SU-DHL-6 (cell line): ENCODE measurements around the gene GCDH.

Source experiments
- EZH2phosphoT487 ChIP-seq: fragments of 200-600 bp; sonication (generic), shearing (Covaris generic); conservative IDR thresholded peaks from 2 replicates; pipeline ENCODE4 v1.6.1; 2018; ENCODE audit warnings: mild to moderate bottlenecking, antibody characterized with exemption, low read length, moderate library complexity, mixed read lengths
- TF ChIP-seq, protein P1 (sequence below): fragments of 200-600 bp; sonication (generic); IDR thresholded peaks from one replicate; pipeline ENCODE4 v1.5.1; 2017; ENCODE audit warnings: antibody characterized with exemption, mild to moderate bottlenecking, low read length, moderate library complexity; ENCODE audit not compliant: insufficient read depth, poor library complexity, severe bottlenecking

DNA sequence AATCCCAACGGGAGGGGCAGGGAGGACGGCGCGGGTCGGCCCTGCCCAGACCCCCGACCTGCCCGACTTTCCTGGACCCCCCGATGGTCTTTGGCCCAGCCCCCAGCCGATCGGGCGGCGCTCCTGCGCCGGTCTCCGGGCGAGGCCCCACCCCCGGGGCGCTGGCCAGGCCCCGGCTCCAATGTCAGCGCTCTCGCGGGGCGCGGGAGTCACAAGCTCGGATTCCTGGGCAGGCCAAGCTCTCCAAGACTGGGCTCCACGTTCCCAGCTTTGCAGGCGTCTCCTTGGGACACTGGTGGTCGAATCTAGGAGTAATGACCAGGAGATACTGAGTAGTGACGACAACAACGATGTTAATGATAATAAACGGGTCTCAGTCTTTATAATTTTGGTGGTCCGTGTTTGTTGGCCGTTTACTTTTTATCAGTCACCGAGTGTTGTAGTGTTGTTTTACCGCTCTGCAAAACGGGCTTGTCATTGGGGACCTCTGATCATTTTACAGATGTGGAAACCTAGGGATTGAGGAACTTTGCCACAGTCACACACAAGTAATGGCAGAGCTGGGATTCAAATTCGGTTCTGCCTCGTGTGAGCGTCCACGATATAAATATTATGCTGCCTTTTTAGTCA lies 55.2 kb downstream of the GCDH start:
- TF ChIP-seq, protein P1, sequence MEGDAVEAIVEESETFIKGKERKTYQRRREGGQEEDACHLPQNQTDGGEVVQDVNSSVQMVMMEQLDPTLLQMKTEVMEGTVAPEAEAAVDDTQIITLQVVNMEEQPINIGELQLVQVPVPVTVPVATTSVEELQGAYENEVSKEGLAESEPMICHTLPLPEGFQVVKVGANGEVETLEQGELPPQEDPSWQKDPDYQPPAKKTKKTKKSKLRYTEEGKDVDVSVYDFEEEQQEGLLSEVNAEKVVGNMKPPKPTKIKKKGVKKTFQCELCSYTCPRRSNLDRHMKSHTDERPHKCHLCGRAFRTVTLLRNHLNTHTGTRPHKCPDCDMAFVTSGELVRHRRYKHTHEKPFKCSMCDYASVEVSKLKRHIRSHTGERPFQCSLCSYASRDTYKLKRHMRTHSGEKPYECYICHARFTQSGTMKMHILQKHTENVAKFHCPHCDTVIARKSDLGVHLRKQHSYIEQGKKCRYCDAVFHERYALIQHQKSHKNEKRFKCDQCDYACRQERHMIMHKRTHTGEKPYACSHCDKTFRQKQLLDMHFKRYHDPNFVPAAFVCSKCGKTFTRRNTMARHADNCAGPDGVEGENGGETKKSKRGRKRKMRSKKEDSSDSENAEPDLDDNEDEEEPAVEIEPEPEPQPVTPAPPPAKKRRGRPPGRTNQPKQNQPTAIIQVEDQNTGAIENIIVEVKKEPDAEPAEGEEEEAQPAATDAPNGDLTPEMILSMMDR, result no peak
- TF ChIP-seq EZH2phosphoT487, result no peak
